K562 (cell line): Measurements from ENCODE around the gene SERTAD2. TPM values are rescaled to one million over a fixed set of nuclear protein-coding genes. Genes with fewer than 3 reads are reported as not detected.

ENCODE experiments used
- CREB1 ChIP-seq, 2 experiments: sonication (generic) in 1 of 2; formaldehyde crosslinking in 1 of 2; IDR thresholded peaks; 2 replicates each; pipeline versions ENCODE4 v1.6.1 to v1.8.0; 2012 to 2022; ENCODE audit warnings: inconsistent platforms in 1 of 2, mild to moderate bottlenecking in 1 of 2, missing genetic modification reagents in 1 of 2, moderate library complexity in 1 of 2
- DPF2 ChIP-seq: fragments of 450-650 bp; IDR thresholded peaks from 2 replicates; pipeline ENCODE4 v1.6.1; 2016
- MTA3 ChIP-seq: fragments of 450-650 bp; formaldehyde crosslinking; IDR thresholded peaks from 2 replicates; pipeline ENCODE4 v1.6.1; 2017; ENCODE audit warnings: mild to moderate bottlenecking, borderline replicate concordance
- MTF1 ChIP-seq: fragments of 250-450 bp; sonication (Bioruptor Pico); IDR thresholded peaks from 2 replicates; pipeline ENCODE4 v1.9.0; 2021; ENCODE audit warnings: moderate library complexity, mild to moderate bottlenecking, inconsistent platforms, borderline replicate concordance
- NCOR1 ChIP-seq: fragments of 450-650 bp; IDR thresholded peaks from 2 replicates; pipeline ENCODE4 v1.6.1; 2016; ENCODE audit warnings: mild to moderate bottlenecking, moderate library complexity
- NFE2 ChIP-seq: IDR thresholded peaks from 2 replicates; pipeline ENCODE4 v1.6.1; 2014; ENCODE audit warnings: antibody characterized with exemption, low read depth
- NR2C2 ChIP-seq, 2 experiments: fragments of 200-800 bp in 1 of 2; sonication (Bioruptor generic) in 1 of 2; sonication (generic) in 1 of 2; formaldehyde crosslinking in 1 of 2; IDR thresholded peaks; 2 replicates each; pipeline versions ENCODE4 v1.6.1 to v1.8.0; 2016 to 2022; ENCODE audit warnings: mild to moderate bottlenecking in 1 of 2, missing compliant biosample characterization in 1 of 2, missing genetic modification characterization in 1 of 2, missing genetic modification reagents in 1 of 2
- RBM34 ChIP-seq: fragments of 200-400 bp; formaldehyde crosslinking; IDR thresholded peaks from 2 replicates; pipeline ENCODE4 v1.6.1; 2018; ENCODE audit warnings: low read length, borderline replicate concordance; ENCODE audit not compliant: insufficient read depth
- RCOR1 ChIP-seq, 2 experiments: IDR thresholded peaks; 2 replicates each; pipeline ENCODE4 v1.6.1; 2012; ENCODE audit warnings: low read depth in 2 of 2, low read length in 2 of 2, borderline replicate concordance in 1 of 2, improper control_type of control experiment in 1 of 2
- SMARCC2 ChIP-seq: fragments of 450-650 bp; IDR thresholded peaks from 2 replicates; pipeline ENCODE4 v1.6.1; 2017; ENCODE audit warnings: antibody characterized with exemption, moderate library complexity, mild to moderate bottlenecking, low read depth
- TAL1 ChIP-seq: fragments of 450-650 bp; IDR thresholded peaks from 2 replicates; pipeline ENCODE4 v1.6.1; 2016; ENCODE audit warnings: mild to moderate bottlenecking
- TBP ChIP-seq: optimal IDR thresholded peaks from 2 replicates; pipeline ENCODE3; 2011; ENCODE audit warnings: low read depth, low read length, improper control_type of control experiment
- ZNF354B ChIP-seq: fragments of 250-450 bp; sonication (Bioruptor Pico); IDR thresholded peaks from 2 replicates; pipeline ENCODE4 v1.4.0; 2020
- ZNF740 ChIP-seq, 3 experiments: fragments of 200-800 bp in 1 of 3; sonication (Bioruptor generic) in 1 of 3; sonication (generic) in 1 of 3; formaldehyde crosslinking in 1 of 3; IDR thresholded peaks; 2 replicates each; pipeline versions ENCODE4 v1.6.1 to v1.8.0; 2016 to 2022; ENCODE audit warnings: mild to moderate bottlenecking in 2 of 3, missing compliant biosample characterization in 2 of 3, missing genetic modification characterization in 2 of 3, missing genetic modification reagents in 1 of 3
- polyA plus RNA-seq, 8 experiments: library from polyadenylated mRNA; depleted of rRNA in 4 of 8; stranded (reverse) in 5 of 8; unstranded in 3 of 8; fragments of >200 nt; fragmentation: Nextera tagmentation in 2 of 8; fragmentation: Illumina TruSeq in 1 of 8; extraction: Ambion mirVana in 2 of 8; extraction: Trizol in 1 of 8; gene quantifications; 2 replicates each; pipeline versions ENCODE4 v1.2.1 to v1.2.3, GENCODE V29; 2011 to 2014; ENCODE audit warnings: inconsistent platforms in 1 of 8, missing spikeins in 1 of 8
- total RNA-seq, 7 experiments: library from RNA; depleted of rRNA in 6 of 7; stranded (reverse); fragments of >200 nt in 6 of 7; fragmentation: Illumina TruSeq in 2 of 7; extraction: Trizol in 2 of 7; gene quantifications; 2 replicates each; pipeline versions ENCODE4 v1.2.1 to v1.2.3, GENCODE V29; 2011 to 2021; ENCODE audit warnings: low replicate concordance in 1 of 7
- TF ChIP-seq, protein P1 (sequence below): fragments of 450-650 bp; formaldehyde crosslinking; IDR thresholded peaks from 2 replicates; pipeline ENCODE4 v1.4.0; 2020; ENCODE audit warnings: mild to moderate bottlenecking, moderate library complexity
- TF ChIP-seq, protein P2 (sequence below): fragments of 450-650 bp; IDR thresholded peaks from 2 replicates; pipeline ENCODE4 v1.6.1; 2016; ENCODE audit warnings: low read depth

The SERTAD2 gene
- total and polyA plus RNA-seq, 9 of the 15 experiments (the other 6 are each of a cell fraction or from before 2014, with no cell fraction given): 3.0 to 12.5 (median 6.1) TPM

DNA sequence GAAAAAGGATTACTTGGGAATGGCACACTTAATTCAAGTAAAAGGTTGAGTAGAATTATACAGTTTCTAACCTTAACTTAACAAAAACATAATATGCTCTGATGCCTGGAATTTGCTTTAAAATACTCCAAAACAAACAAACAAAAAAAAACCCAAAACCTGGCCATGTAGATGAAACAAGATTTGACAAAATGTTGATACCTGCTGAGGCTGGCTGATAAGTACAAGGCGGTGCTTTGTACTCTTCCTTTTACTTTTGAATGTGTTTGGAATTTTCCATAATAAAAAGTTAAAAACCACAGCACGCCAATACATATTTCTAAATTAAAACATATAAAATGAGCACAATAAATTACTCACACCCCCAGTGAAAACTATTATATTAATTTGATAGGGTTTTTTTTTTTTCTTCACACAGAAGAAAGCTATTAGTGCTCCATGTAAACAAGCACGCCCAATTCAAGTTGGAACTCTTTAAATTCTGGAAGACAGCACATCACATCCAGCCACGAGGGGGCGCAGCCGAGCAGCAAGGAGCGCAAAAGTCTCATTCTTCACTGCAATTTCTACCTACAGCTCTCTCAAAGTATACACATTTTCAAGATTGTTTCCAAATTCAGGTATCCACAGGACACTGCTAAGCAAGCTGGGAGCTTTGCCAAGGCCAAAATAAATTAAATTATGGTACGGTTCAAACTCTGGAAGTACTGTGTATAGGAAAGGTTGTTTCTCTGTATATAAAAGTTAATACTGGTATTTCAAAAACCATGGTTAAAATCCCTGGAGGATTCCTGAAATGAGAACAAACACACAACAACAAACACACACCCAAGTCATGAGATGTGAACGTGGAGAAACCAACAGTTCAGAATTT, 7.5 kb downstream of the SERTAD2 start (continued):
- TF ChIP-seq, protein P1, sequence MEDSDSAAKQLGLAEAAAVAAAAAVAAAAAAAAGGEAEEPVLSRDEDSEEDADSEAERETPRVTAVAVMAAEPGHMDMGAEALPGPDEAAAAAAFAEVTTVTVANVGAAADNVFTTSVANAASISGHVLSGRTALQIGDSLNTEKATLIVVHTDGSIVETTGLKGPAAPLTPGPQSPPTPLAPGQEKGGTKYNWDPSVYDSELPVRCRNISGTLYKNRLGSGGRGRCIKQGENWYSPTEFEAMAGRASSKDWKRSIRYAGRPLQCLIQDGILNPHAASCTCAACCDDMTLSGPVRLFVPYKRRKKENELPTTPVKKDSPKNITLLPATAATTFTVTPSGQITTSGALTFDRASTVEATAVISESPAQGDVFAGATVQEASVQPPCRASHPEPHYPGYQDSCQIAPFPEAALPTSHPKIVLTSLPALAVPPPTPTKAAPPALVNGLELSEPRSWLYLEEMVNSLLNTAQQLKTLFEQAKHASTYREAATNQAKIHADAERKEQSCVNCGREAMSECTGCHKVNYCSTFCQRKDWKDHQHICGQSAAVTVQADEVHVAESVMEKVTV (CRISPR knock-in tag): peak; percentile 69
- TF ChIP-seq MTA3: no peak
- TF ChIP-seq, protein P2, sequence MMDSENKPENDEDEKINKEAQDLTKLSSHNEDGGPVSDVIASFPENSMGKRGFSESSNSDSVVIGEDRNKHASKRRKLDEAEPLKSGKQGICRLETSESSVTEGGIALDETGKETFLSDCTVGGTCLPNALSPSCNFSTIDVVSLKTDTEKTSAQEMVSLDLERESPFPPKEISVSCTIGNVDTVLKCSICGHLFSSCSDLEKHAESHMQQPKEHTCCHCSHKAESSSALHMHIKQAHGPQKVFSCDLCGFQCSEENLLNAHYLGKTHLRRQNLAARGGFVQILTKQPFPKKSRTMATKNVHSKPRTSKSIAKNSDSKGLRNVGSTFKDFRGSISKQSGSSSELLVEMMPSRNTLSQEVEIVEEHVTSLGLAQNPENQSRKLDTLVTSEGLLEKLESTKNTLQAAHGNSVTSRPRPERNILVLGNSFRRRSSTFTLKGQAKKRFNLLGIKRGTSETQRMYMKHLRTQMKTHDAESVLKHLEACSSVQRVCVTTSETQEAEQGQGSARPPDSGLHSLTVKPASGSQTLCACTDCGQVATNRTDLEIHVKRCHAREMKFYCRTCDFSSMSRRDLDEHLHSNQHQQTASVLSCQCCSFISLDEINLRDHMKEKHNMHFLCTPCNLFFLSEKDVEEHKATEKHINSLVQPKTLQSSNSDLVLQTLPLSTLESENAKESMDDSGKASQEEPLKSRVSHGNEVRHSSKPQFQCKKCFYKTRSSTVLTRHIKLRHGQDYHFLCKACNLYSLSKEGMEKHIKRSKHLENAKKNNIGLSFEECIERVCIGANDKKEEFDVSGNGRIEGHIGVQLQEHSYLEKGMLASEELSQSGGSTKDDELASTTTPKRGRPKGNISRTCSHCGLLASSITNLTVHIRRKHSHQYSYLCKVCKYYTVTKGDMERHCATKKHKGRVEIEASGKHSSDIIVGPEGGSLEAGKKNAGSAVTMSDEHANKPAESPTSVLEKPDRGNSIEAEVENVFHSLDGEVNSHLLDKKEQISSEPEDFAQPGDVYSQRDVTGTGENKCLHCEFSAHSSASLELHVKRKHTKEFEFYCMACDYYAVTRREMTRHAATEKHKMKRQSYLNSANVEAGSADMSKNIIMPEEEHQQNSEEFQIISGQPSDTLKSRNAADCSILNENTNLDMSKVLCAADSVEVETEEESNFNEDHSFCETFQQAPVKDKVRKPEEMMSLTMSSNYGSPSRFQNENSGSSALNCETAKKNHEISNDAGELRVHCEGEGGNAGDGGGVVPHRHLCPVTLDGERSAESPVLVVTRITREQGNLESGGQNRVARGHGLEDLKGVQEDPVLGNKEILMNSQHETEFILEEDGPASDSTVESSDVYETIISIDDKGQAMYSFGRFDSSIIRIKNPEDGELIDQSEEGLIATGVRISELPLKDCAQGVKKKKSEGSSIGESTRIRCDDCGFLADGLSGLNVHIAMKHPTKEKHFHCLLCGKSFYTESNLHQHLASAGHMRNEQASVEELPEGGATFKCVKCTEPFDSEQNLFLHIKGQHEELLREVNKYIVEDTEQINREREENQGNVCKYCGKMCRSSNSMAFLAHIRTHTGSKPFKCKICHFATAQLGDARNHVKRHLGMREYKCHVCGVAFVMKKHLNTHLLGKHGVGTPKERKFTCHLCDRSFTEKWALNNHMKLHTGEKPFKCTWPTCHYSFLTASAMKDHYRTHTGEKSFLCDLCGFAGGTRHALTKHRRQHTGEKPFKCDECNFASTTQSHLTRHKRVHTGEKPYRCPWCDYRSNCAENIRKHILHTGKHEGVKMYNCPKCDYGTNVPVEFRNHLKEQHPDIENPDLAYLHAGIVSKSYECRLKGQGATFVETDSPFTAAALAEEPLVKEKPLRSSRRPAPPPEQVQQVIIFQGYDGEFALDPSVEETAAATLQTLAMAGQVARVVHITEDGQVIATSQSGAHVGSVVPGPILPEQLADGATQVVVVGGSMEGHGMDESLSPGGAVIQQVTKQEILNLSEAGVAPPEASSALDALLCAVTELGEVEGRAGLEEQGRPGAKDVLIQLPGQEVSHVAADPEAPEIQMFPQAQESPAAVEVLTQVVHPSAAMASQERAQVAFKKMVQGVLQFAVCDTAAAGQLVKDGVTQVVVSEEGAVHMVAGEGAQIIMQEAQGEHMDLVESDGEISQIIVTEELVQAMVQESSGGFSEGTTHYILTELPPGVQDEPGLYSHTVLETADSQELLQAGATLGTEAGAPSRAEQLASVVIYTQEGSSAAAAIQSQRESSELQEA: no peak
- no peak for TF ChIP-seq NR2C2 (CRISPR knock-in tag; IDR thresholded peaks at IDR 0.05)
- TF ChIP-seq NR2C2 (tag; IDR thresholded peaks at IDR 0.05): no peak
- no peak for TF ChIP-seq ZNF740 (CRISPR knock-in tag; IDR thresholded peaks at IDR 0.05)
- TF ChIP-seq ZNF740 (tag; IDR thresholded peaks at IDR 0.05): no peak
- TF ChIP-seq MTF1 (CRISPR knock-in tag): no peak
- TF ChIP-seq CREB1 (IDR thresholded peaks at IDR 0.05): no peak
- TF ChIP-seq CREB1 (CRISPR knock-in tag; IDR thresholded peaks at IDR 0.05): no peak
- TF ChIP-seq SMARCC2: peak; percentile 53
- TF ChIP-seq ZNF354B (CRISPR knock-in tag): no peak
- TF ChIP-seq TAL1: peak; percentile 36
- TF ChIP-seq NFE2: no peak
- peak in 1 of 2 experiments; percentile 45; a peak in 1 of 4 replicates for TF ChIP-seq RCOR1 (IDR thresholded peaks at IDR 0.05; ENCODE audit: borderline replicate concordance in 1 of 2, low read depth in 2 of 2, low read length in 2 of 2)
- peak; percentile 69 for TF ChIP-seq DPF2
- TF ChIP-seq NCOR1: 0 out of 2 replicates have a peak, but pooled peaks have one; percentile 29
- no peak for TF ChIP-seq TBP
- TF ChIP-seq RBM34: no peak
